Cardiac fibroblast (primary cell): ENCODE results near the gene SGTA.
"Not testable (repeated sequence)": the region's sequence is repeated elsewhere in the genome, so short reads cannot be mapped to it uniquely, and the experiment has no call there.

Experiments
- DNase-seq, 2 donors: peaks; one replicate each; pipeline versions ENCODE4 v3.0.0 to v3.0.0-alpha.2; 2010; ENCODE audit warnings: low read depth in 2 of 2
- H3K4me3 ChIP-seq, 2 donors: replicated peaks in 1 of 2; 1 replicate in 1 of 2; 2 replicates in 1 of 2; pipeline ENCODE4 v1.5.1; 2011; ENCODE audit warnings: low read depth in 2 of 2, low read length in 2 of 2, mild to moderate bottlenecking in 2 of 2, moderate library complexity in 1 of 2
- CTCF ChIP-seq: IDR thresholded peaks from one replicate; pipeline ENCODE4 v1.5.1; 2011; ENCODE audit warnings: low read depth, mild to moderate bottlenecking, low read length, inconsistent platforms

The SGTA gene

GRCh38 chr19:2716722-2717637 lies 66.1 kb downstream of the SGTA start:
- no peak for TF ChIP-seq CTCF
- H3K4me3 ChIP-seq = no peak overlapping the region

DNA sequence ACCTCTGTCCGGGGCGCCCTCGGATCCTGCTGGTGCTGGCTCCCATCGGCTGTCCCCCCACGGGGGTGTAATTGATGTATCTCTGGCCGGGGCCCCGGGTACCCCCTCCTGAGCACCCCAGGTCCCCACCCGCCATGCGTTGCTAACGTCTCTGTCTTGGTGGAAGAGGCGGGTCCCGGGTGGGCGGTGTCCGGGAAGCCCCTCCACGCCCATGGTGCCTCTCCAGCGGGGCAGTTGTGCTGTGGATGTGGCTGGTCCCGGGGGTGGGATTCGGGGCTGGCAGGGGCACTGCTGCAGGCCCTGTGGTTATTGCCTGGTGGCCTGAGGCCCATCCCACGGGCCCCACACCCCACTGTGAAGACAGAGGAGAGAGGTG lies 66.8 kb downstream of the SGTA start:
- no peak overlapping the region for H3K4me3 ChIP-seq
- TF ChIP-seq CTCF = no peak
- no peak for DNase-seq

More at GRCh38 chr19:2716722-2717637, 66.1 kb downstream of the SGTA start:
- DNase-seq = no peak

DNA sequence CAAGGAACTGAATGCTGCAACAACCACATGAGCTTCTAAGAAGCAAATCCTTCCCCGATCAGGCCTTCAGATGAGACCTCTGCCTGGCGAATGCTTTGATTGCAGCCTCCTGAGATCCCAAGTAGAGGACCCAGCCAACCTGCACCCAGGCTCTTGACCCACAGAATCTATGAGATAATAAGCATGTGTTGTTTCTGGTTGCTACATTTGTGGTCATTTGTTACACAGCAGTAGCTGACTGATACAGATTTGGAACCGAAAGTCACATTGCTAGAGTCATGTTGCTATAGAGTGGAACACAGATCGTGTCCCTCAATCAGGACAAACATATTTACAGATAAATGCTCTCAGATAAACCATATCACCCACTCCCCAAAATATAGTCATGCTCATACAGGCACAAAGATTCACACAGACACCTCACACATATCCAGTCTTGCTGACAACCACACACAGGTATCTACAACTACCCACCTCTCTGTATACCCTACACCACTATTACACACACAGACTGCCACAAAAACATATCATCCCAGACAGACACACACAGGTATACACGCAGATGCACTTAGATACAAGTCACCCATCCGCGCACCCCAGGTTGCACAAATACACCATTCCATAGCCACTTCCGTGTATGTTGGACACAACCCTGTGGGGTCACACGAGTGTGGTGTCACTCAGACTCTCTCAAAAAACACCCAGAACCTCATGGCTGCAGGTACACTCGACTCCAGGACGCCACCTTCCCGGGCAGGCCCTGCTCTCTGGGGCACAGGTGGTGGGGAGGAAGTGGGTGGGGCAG lies 67.4 kb downstream of the SGTA start:
- H3K4me3 ChIP-seq = no peak overlapping the region
- no peak for TF ChIP-seq CTCF
- no peak for DNase-seq

DNA sequence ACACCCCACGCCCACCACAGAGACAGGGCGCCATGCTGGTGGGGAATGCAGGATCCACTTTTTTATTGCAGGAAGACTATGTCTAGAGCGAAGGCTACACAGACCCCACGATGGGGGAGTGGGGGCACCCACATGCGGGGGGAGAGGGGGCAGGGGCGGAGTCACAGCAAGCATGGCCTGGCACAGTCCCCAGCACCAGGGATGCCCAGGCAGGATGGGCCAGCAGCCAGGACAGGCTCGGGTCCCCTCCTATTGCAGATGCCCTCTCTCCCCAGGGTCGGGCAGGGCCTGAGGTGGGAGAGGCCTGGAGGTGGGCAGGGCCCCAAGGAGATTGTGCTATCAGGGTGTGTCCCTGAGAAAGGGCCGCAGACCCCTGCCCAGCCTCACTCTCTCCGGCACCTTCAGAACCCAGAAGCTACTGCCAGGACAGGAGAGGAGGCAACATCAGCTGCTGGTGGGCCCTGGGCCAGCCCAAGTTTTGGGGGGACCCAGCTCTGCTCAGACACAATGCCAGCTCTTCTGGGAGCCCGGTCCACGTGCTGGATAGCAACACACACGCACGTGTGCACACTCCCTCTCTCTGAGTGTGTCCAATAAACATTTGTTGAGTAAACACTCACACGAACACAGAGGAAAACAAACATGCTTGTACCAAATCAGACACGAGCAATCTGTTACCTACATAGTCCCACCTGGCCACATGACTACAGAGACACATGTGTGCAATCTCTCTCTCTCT lies 68.4 kb downstream of the SGTA start:
- DNase-seq = no peak
- H3K4me3 ChIP-seq = no peak overlapping the region
- no peak for TF ChIP-seq CTCF

- not testable (repeated sequence) for H3K4me3 ChIP-seq, DNase-seq
Measured at GRCh38 chr19:2714102-2714501, 69.0 kb downstream of the SGTA start.

DNA sequence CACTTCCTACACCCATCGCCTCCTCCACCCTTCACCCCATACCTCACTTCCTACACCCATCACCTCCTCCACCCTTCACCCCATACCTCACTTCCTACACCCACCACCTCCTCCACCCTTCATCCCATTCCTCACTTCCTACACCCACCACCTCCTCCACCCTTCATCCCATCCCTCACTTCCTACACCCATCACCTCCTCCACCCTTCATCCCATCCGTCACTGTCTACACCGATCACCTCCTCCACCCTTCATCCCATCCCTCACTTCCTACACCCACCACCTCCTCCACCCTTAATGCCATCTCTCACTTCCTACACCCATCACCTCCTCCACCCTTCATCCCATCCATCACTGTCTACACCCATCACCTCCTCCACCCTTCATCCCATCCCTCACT lies 69.9 kb downstream of the SGTA start:
- not testable (repeated sequence) for DNase-seq

DNA sequence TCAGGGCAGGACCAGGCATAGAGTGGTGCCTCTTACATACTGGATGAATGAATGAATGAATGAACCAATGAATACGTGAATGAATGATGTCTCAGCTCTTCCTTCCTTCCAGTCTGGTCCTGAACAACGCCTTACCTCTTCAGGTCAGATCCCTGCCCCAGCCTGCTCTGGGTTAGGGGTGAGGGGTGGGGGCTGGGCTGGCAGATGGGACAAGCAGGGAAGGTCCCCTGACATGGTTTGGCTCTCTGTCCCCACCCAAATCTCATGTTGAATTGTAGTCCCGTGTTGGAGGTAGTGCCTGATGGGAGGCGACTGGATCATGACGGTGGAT lies 71.2 kb downstream of the SGTA start:
- DNase-seq = no peak
- no peak overlapping the region for H3K4me3 ChIP-seq
- TF ChIP-seq CTCF = no peak

More for the DNA sequence above, 69.9 kb downstream of the SGTA start:
- not testable (repeated sequence) for H3K4me3 ChIP-seq
